Measurements from ENCODE around the gene TBL1XR1. TPM values are rescaled to one million over a fixed set of nuclear protein-coding genes. Genes with fewer than 3 reads are reported as not detected.

The TBL1XR1 gene
- total RNA-seq, 1 experiment from 2014 or later = 175 TPM

- Histone ChIP-seq H2BK12ac (ENCODE audit: insufficient read length, low read depth, low read length) (no peak overlapping the region), H3K79me2 (ENCODE audit: insufficient read depth, low read length) (no peaks in the 10 kb centered on the region), H3K4me2 (ENCODE audit: insufficient read depth, insufficient read length, low read length) (no peak overlapping the region), H3K9me3 (ENCODE audit: control insufficient read depth, low read depth, low read length) (no peaks in the 10 kb centered on the region), H3K27me3 (ENCODE audit: insufficient read depth, low read length) (no peaks in the 10 kb centered on the region), H2BK15ac (ENCODE audit: low read depth, low read length) (no peak overlapping the region), H3K14ac (ENCODE audit: insufficient read depth, low read length) (no peak overlapping the region), H3K9ac (ENCODE audit: extremely low read depth, insufficient read length, low read length) (no peak overlapping the region), H2BK5ac (ENCODE audit: insufficient read length, low read length) (no peak overlapping the region), H4K5ac (ENCODE audit: insufficient read length, low read depth, low read length) (no peak overlapping the region), H3T11ph (ENCODE audit: low read length) (no peak overlapping the region), H2AK5ac (ENCODE audit: insufficient read length, low read length) (no peak overlapping the region), H3K4me1 (ENCODE audit: insufficient read depth, low read length) (no peaks in the 10 kb centered on the region; the same call in 1 of the 2 replicates), H3K4ac (ENCODE audit: low read depth, low read length) (no peak overlapping the region), H3K79me1 (ENCODE audit: insufficient read depth, low read depth, low read length, poor library complexity, severe bottlenecking) (no peaks in the 10 kb centered on the region), H3K23me2 (ENCODE audit: insufficient read length, low read depth, low read length, poor library complexity, severe bottlenecking) (no peaks in the 10 kb centered on the region), H2BK120ac (ENCODE audit: low read depth, low read length, poor library complexity, severe bottlenecking) (no peak overlapping the region), H2BK20ac (ENCODE audit: low read depth, low read length, poor library complexity, severe bottlenecking) (no peak overlapping the region), H4K20me1 (ENCODE audit: control insufficient read depth, insufficient read depth, insufficient read length) (no peaks in the 10 kb centered on the region), H3K23ac (ENCODE audit: insufficient read length, low read depth, low read length) (no peak overlapping the region), H3K56ac (ENCODE audit: insufficient read length, low read depth, low read length) (no peak overlapping the region), H3K27ac (ENCODE audit: insufficient read length, low read depth, low read length) (no peak overlapping the region), H4K8ac (replicated peaks; ENCODE audit: insufficient read length, low read depth, low read length) (no peak overlapping the region), H2AFZ (ENCODE audit: low read length) (no peak overlapping the region), H3K18ac (ENCODE audit: insufficient read length, low read depth, low read length) (no peak overlapping the region), H4K91ac (ENCODE audit: insufficient read length, low read depth, low read length) (no peak overlapping the region)
- DNase-seq = no peak
- no peak overlapping the region for H3K4me3 Mint-ChIP-seq
- peaks cover 29 to 38% of the 10 kb centered on the region in 2 experiments for H3K4me1 Mint-ChIP-seq
- no peaks in the 10 kb centered on the region for H3K9me3 Mint-ChIP-seq
- TF ChIP-seq, protein P1, sequence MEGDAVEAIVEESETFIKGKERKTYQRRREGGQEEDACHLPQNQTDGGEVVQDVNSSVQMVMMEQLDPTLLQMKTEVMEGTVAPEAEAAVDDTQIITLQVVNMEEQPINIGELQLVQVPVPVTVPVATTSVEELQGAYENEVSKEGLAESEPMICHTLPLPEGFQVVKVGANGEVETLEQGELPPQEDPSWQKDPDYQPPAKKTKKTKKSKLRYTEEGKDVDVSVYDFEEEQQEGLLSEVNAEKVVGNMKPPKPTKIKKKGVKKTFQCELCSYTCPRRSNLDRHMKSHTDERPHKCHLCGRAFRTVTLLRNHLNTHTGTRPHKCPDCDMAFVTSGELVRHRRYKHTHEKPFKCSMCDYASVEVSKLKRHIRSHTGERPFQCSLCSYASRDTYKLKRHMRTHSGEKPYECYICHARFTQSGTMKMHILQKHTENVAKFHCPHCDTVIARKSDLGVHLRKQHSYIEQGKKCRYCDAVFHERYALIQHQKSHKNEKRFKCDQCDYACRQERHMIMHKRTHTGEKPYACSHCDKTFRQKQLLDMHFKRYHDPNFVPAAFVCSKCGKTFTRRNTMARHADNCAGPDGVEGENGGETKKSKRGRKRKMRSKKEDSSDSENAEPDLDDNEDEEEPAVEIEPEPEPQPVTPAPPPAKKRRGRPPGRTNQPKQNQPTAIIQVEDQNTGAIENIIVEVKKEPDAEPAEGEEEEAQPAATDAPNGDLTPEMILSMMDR (conservative IDR thresholded peaks at IDR 0.05) = no peak
- no peaks in the 10 kb centered on the region for H3K27me3 Mint-ChIP-seq (ENCODE audit: low read depth)
- H3K36me3 Mint-ChIP-seq (ENCODE audit: insufficient read depth in 1 of 3, low read depth in 3 of 3) = peaks cover 12 to 51% (median 49%) of the 10 kb centered on the region in 3 experiments; a peak in 6 of 7 replicates
- no CpG with 5 or more reads among the region's 4 CpGs for WGBS (ENCODE audit: extremely low coverage, insufficient read length, low lambda C conversion rate)
- H3K27ac Mint-ChIP-seq = 0 out of 7 replicates have a peak overlapping the region, but pooled peaks of 1 of the 3 experiments have one; percentile 55
Observed at GRCh38 chr3:177051411-177051810, 145.9 kb downstream of the TBL1XR1 start.

All from H9 (cell line).